MM.1S (cell line): ENCODE results near the gene VPS25.

Source experiments
- DNase-seq: peaks from one replicate; pipeline ENCODE4 v3.0.0-alpha.2; 2015
- H2AFZ ChIP-seq: fragments of 300-600 bp; sonication (generic); 2 replicates; pipeline ENCODE4 v1.6.0; 2016; ENCODE audit warnings: antibody characterized with exemption, low read length
- H3F3A ChIP-seq: fragments of 300-600 bp; sonication (generic); 2 replicates; pipeline ENCODE4 v1.6.1; 2016; ENCODE audit warnings: mild to moderate bottlenecking, antibody characterized with exemption, low read length, moderate library complexity, mixed read lengths; ENCODE audit not compliant: insufficient read depth
- H3K27ac ChIP-seq: fragments of 300-600 bp; sonication (generic); 2 replicates; pipeline ENCODE4 v1.5.1; 2016; ENCODE audit warnings: mild to moderate bottlenecking, low read length
- H3K27me3 ChIP-seq: fragments of 300-600 bp; sonication (generic); replicated peaks from 2 replicates; pipeline ENCODE4 v1.6.0; 2016; ENCODE audit warnings: low read length; ENCODE audit not compliant: insufficient read depth
- H3K36me3 ChIP-seq: fragments of 300-600 bp; sonication (generic); replicated peaks from 2 replicates; pipeline ENCODE4 v1.6.1; 2016; ENCODE audit warnings: mild to moderate bottlenecking, low read length, mixed read lengths; ENCODE audit not compliant: insufficient read depth
- H3K4me1 ChIP-seq: fragments of 300-600 bp; sonication (generic); 2 replicates; pipeline ENCODE4 v1.6.1; 2016; ENCODE audit warnings: low read length, mixed read lengths
- H3K4me2 ChIP-seq: fragments of 300-600 bp; sonication (generic); 2 replicates; pipeline ENCODE4 v1.6.0; 2016; ENCODE audit warnings: low read depth, low read length
- H3K4me3 ChIP-seq: fragments of 300-600 bp; sonication (generic); 2 replicates; pipeline ENCODE4 v1.5.1; 2016; ENCODE audit warnings: low read length, mixed read lengths
- H3K79me2 ChIP-seq: fragments of 300-600 bp; sonication (generic); 2 replicates; pipeline ENCODE4 v1.6.1; 2016; ENCODE audit warnings: mixed run types, low read length, mixed read lengths
- H3K9ac ChIP-seq: fragments of 300-600 bp; sonication (generic); 2 replicates; pipeline ENCODE4 v1.6.1; 2016; ENCODE audit warnings: low read length, mixed read lengths
- H3K9me2 ChIP-seq: fragments of 300-600 bp; sonication (generic); replicated peaks from 2 replicates; pipeline ENCODE4 v1.6.1; 2016; ENCODE audit warnings: mild to moderate bottlenecking, low read length, mixed read lengths; ENCODE audit not compliant: insufficient read depth
- H3K9me3 ChIP-seq: fragments of 300-600 bp; sonication (generic); replicated peaks from 2 replicates; pipeline ENCODE4 v1.6.1; 2016; ENCODE audit warnings: mild to moderate bottlenecking, low read length, mixed read lengths; ENCODE audit not compliant: insufficient read depth
- H4K20me1 ChIP-seq: fragments of 300-600 bp; sonication (generic); 2 replicates; pipeline ENCODE4 v1.6.1; 2016; ENCODE audit warnings: mild to moderate bottlenecking, low read length, moderate library complexity, mixed read lengths; ENCODE audit not compliant: insufficient read depth
- CTCF ChIP-seq: fragments of 300-600 bp; sonication (generic); IDR thresholded peaks from 2 replicates; pipeline ENCODE4 v1.5.1; 2016; ENCODE audit warnings: antibody characterized with exemption, low read length, mixed read lengths
- EZH2 ChIP-seq: fragments of 300-600 bp; sonication (generic); optimal IDR thresholded peaks from 2 replicates; pipeline ENCODE3; 2017; ENCODE audit warnings: low read depth, mild to moderate bottlenecking, antibody characterized with exemption, low read length, mixed read lengths
- EZH2phosphoT487 ChIP-seq: fragments of 300-600 bp; sonication (generic); IDR thresholded peaks from 2 replicates; pipeline ENCODE4 v1.6.1; 2018; ENCODE audit warnings: antibody characterized with exemption, low read length

VPS25 gene

DNA sequence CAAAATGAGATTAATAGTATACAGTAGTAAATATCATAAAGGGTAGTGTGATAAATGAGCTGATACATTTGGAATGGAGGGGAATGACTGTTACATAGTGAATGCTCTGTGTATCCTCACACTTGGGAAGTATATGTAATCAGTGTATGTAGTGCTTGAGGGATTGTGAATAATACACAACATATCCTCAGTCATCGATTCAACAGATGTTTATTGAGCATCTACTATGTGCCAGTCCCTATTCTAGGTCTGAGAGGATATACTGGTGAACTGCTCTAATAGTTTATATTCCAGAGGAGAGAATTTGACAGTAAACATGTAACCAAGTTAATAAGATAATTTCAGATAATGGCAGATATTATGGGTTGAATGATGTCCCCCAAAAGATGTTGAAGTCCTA is 54.2 kb downstream of the VPS25 start:
- Histone ChIP-seq H3K9ac (no peak overlapping the region), H3K36me3 (no peaks in the 10 kb centered on the region), H3K4me3 (no peak overlapping the region), H3K4me2 (no peak overlapping the region), H3K9me2 (no peaks in the 10 kb centered on the region), H3K4me1 (peaks cover 6% of the 10 kb centered on the region; the same call in 1 of the 2 replicates), H3F3A (no peaks in the 10 kb centered on the region), H3K79me2 (peaks cover 16% of the 10 kb centered on the region), H3K27ac (no peak overlapping the region), H2AFZ (no peak overlapping the region), H4K20me1 (no peaks in the 10 kb centered on the region), H3K27me3 (0 out of 2 replicates have a peak, but pooled peaks cover 2% of the 10 kb centered on the region), H3K9me3 (no peaks in the 10 kb centered on the region)
- TF ChIP-seq EZH2 (no peak), CTCF (no peak), EZH2phosphoT487 (no peak)
- no peak for DNase-seq
